HG03095 (cell line): ENCODE measurements around the gene TBXAS1.
A peak's percentile ranks its signal among the peaks of the same experiment; 100 is the strongest.
"Not testable (repeated sequence)": the region's sequence is repeated elsewhere in the genome, so short reads cannot be mapped to it uniquely, and the experiment has no call there.

Experiments used
- ATAC-seq: cut with Tn5 transposase; IDR thresholded peaks from one replicate; pipeline ENCODE4 v1.9.1; 2021; ENCODE audit warnings: moderate library complexity; ENCODE audit not compliant: unreplicated experiment

Gene TBXAS1

DNA sequence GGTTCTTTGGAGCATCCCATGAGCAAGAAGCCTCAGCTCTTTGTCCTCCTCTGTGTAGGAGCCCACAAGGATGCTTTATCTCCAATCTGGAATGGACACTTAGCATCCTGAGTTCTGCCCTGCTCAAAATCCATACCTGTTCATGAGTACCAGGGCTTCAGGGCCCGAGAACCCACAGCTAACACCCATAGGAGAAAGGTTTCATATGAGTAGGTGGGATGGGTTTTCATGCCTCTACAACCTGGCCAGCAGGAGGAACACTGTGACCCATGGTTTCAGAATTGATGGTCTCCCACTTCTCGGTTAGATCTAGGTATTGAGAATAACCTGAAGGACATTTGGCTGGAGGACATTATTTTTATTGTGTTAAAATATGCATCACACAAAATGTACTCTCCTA lies 57.8 kb downstream of the TBXAS1 start:
- ATAC-seq: no peak

DNA sequence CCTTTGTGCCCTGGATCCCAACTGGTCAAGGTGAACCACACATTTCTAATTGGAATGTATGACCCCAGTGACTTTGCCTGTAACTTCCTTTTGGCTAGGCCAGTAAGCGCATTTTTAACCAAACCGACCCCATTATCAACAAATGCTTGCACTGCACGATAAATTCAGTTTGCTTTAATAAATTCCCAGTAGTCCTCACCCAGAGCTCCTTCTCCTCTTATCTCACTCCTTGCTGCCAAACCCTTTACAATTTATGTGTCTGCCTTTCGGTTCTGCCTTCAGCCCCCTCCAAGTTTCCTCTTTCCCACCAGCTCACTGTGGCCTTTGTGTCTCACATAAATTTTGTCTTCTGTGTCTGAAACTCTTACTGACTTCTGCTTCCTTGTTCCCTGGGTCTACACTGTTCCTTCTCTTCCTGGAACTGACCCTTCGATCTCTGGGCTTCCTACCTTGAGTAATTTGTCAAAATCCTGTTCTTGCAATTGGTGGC lies 59.0 kb downstream of the TBXAS1 start:
- ATAC-seq: no peak

DNA sequence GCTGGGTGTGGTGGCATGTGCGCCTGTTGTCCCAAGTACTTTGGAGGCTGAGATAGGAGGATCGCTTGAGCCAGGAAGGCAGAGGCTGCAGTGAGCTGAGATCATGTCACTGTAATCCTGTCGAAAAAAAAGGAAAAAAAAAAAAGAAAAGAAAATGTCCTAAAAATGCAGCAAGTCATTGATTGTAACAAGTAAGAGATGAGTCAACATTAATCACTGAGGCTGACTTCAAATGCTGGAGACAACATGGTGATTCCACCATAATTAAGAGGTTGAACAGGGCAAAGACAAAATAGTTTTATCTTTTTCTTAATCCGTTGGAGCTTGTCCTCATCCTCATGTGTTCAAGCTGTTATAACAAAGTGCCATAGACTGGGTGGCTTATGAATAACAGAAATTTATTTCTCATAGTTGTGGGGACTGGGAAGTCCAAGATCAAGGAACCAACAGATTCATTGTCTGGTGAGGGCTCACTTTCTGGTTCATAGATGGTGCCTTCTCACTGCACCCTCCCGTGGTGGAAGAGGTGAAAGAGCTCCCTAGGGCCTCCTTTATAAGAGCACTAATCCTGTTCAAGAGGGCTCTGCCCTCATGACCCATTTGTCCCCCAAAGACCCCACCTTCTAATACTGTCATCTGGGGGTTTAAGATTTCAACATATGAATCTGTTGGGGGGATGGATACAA lies 60.3 kb downstream of the TBXAS1 start:
- ATAC-seq: no peak

DNA sequence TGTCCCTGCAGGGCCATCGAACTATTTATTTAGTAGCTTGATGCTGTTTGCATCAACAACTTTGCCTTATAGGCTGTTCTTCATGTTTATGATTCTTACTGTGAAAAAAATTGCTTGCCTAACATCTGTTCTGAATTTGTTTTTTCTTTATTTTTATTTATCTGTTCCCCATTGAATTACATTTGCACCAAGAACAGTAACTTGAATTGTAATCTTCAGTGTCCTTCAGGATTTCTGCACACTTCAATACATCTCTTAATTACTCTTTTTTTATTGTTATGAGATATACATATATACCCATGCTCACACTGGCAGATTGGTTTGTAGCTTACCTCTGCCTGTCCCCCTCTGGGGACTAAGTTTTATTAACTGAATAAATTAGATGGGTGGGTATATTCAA lies 64.4 kb downstream of the TBXAS1 start:
- no peak for ATAC-seq

DNA sequence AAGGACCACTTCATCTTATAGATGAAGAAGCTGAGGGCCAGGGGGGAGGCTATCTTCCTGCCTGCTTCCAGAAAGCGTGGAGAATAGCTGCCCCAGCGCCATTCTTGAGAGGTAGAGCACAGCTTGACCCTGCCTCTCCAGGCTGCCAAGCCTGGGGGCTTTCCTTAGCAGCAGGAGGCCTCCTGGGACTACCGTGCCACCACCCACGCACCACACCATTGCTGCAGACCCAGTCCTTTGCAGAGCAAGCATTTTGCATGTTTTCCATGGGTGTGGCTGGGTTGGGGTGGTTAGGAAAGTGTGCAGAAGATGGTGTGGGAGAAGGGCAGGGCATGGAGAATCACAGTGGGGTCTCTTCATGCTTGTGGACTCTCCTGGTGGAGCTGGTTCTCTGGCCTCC lies 64.9 kb downstream of the TBXAS1 start:
- ATAC-seq: peak; percentile 74

DNA sequence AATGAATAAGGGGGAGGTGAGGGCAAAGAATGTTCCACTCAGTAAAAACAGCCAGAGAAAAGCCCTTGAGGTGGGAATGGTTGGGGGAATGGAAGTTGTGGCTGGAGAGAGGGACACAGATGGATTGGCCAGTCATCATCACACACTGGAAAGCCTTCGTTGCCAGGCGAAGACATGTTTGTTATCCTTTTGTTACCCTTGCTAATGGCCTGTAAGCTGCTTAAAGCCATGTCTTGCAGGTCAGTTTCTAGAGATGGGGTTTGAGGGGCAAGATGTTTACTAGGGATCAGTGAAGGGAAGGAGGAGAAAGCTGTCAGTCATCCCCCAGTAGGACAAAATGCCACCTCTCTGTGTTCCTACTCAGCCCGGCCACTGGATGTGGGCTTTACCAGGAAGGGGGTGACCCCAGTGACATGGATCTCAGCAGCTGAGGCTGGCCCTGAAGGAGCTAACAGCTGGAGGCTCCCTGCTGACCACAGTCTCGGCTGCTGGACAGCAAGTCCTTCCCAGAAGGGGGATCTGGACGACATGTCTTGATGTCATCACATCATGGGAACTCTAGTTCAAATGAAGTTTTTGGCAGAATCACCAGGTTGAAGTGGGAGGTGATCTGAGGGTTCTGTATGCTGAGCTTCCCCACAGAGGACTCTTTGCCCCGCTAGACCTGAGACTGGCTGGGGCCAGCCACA lies 66.2 kb downstream of the TBXAS1 start:
- no peak for ATAC-seq

DNA sequence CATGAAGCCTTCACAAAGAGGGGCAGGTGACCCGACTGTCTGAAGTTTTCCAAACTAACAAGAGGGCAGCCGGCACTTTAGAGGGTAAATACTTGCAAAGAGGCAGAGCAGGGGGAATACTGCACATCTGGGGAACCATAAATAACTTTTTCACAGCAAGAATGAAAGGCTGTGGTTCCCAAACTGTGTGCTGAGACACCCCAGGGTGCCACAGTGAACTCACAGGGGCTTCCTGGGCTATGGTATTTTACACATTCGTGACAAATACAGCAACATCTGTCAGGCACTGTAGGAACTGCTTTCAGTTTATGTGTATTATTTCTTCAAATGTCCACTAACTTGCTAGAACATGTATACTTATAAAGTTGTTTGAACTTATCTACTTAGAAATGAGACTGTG lies 67.2 kb downstream of the TBXAS1 start:
- no peak for ATAC-seq

DNA sequence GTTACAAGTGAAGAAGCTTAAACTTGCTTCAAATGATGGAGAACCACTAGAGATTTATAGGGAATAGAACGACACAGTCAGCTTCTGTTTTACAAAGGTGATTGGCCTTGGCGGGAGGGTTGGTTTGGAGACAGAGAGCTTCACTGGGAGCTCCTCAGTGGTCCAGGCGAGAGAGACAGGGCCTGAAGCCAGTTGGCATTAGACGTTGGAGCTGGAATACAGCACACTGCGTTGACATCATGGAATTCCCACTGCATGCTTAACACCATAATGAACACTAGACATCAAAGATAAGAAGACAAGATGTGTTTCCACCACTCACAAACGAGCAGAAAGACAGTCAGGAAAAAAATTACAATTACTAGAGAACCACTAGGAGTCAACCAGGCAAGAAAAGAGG lies 67.8 kb downstream of the TBXAS1 start:
- ATAC-seq: no peak

DNA sequence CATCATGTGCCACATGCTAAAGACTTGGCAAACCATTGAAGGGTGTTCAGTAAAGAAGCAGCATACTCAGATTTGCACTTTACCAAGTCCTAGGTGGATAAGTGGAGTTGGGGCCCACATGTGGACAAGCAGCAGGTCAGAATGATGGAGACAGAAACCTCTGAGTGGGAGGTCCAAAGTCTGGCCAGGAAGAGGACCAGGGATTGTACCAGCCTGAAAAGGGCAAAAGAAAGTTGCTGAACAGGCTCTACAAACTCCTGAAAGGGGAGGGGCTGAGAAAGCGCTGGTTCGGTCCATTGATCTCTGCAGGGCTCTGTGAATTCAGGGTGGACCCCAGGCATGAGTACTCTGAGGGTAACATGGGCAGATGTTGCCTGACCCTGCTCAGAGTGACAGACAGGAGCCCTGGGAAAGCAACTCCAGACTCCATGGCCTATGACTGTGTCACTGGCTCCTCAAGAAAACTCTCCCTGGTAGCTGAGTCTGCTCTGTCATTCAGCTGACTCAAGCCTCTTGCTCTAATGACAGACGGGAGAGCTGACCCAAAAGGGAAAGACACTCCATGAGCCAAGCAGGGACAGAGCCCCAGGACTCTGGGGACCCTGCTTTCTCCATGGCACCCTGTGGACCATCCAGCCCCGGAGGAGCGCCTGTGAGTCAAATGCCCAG lies 68.5 kb downstream of the TBXAS1 start:
- no peak for ATAC-seq

DNA sequence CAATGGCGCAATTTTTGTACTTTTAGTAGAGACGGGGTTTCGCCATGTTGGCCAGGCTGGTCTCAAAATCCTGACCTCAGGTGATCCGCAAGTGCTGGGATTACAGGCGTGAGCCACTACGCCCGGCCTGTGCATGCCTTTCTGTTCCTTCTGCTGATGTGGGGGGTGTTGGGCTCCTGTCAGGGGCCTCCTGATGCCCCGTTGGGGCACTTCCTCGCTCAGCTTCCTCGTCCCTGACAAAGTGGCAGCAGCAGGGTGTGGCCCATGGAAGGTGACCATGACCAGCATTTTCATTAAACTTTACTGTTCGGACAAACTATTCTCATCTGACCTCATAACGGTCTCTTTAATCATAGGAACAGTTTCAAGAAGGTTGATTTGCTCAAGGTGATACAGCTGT lies 69.4 kb downstream of the TBXAS1 start:
- no peak for ATAC-seq

DNA sequence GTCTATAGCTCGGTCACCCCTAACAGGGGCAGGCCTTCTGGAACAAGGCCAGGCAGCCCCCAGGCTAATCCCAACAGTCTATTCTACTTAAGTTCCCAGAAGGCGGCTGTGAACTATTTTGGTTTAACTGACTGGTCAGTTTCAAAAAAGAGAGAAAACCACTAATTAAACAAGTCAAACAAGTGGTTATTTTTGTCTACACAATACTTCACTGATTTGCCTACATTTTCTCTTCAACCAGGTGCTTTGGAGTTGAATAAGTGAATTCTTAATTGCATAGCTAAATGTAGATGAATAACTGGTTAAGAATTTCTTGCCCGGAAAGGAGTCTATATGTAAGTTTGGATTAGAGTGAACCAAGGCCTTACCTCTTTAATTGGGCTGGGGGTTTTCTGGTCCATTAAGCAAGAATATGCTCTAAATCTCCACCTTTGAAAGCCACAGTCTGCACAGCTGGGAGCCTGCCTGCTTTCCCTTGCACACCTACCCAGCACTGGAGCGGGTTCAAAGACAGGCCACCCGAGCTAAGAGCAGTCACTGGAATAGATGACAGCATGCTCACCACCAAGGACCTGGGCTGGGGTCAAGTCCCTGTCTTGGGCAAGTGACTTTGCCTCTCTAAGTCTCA lies 70.4 kb downstream of the TBXAS1 start:
- no peak for ATAC-seq

DNA sequence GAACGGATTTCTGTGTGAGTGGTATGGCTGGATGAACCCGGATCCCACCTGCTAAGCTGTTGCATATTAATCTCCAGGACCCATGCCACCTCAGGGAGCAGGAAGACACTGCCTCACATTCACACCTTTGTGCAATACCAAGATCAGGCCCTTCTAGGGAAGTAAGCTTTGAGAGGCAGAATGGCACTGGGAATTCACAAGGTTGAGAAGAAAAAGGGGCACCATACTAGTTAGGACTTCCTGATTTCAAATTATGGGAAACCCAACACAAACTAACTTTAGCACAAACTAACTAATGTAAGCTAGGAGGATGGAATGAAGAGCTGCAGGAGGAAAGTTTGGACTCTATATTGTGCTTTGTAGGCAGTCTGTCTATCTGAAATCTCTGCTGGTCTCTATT lies 71.3 kb downstream of the TBXAS1 start:
- no peak for ATAC-seq

DNA sequence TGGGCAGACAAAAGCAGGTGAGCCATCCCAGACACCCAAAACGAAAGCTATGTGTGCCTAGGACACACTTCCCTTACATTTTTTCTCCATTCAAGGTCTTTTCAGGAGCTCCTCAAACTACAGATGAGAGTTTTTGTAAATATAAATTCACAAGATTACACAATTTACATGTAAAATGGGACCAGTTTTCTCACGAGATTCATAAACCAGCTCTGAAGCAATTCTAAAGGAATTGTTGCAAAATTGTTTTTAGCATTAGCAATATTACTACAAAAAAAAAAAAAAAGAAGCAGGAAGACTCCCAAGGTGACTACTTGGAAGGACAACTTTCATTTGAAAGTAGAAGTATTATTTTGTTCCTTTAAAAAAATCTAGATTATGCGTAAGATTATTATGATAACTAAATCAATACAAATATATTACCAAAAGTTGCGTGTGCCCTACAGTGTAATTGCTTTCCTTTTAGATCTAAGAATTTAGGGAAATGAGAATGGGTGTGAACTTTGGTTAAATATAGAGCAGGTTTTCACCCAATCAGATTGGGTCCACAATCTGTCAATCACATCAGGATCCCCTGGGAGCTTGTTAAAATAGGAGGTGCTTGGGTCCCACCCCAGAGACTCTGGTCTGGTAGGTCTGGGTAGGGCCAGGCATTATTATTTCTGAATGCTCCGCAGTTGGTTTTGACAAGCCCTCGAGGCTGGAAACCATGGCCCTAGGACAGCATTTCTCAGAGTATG lies 72.2 kb downstream of the TBXAS1 start:
- no peak for ATAC-seq

DNA sequence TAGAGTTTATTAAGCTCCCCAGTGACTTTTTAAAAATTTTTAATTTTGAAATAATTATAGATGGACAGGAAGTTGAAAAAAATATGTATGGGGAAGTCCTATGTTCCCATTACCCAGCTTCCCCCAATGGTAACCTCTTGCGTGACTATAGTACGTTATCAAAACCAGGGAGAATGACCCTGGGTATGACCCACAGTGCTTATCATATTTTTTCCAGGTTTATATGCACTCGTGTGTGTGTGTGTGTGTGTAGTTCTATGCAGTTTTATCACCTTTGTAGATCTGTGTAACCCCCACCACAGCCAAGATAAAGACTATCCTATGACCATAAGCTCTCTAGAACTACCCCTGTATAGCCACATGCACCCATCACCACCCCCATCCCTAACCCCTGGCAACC lies 72.8 kb downstream of the TBXAS1 start:
- no peak for ATAC-seq

DNA sequence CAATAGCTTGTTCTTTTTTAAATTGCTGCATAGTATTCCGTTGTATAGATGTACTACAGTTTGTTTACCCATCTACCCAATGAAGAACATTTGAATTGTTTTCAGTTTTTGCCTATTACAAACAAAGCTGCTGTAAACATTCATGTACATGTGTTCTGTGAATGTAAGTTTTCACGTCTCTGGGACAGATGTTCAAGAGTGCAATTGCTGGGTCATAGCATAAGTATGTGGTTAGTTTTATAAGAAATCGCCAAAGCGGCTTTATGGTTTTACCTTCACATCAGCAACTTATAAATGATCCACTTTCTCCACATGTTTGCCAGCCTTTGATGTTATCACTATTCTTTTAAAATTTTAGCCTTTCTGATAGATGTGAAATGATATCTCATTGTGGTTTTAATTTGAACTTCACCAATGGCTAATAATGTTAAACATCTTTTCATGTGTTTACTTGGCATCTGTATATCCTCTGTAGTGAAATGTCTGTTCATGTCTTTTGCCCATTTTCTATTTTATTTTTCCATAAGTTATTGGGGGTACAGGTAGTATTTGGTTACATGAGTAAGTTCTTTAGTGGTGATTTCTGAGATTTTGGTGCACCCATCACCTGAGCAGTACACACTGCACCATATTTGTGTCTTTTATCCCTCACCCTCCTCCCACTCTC lies 73.5 kb downstream of the TBXAS1 start:
- ATAC-seq: no peak

DNA sequence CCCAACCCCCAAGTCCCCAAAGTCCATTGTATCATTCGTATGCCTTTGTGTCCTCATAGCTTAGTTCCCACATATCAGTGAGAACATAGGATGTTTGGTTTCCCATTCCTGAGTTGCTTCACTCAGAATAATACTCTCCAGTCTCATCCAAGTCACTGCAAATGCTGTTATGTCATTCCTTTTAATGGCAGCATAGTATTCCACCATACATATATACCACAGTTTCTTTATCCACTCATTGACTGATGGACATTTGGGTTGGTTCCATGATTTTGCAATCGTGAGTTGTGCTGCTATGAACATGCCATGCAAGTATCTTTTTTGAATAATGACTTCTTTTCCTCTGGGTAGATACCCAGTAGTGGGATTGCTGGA lies 74.0 kb downstream of the TBXAS1 start:
- ATAC-seq: not testable (repeated sequence)

DNA sequence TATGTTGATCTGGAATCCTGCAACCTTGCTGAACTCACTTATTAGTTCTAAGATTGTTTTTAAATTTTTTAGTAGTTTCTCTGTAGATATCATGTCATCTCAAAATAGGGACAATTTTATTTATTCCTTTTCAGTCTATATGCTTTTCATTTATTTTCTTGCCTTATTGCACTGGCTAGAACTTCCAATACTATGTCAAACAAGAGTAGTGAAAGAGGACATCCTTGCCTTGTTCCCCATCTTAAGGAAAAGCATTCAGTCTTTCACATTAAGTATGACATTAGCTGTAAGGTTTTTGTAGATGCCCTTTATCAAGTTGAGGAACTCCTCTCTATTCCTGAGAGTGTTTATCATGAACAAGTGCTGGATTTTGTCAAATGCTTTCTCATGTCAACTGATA lies 77.8 kb downstream of the TBXAS1 start:
- ATAC-seq: no peak

DNA sequence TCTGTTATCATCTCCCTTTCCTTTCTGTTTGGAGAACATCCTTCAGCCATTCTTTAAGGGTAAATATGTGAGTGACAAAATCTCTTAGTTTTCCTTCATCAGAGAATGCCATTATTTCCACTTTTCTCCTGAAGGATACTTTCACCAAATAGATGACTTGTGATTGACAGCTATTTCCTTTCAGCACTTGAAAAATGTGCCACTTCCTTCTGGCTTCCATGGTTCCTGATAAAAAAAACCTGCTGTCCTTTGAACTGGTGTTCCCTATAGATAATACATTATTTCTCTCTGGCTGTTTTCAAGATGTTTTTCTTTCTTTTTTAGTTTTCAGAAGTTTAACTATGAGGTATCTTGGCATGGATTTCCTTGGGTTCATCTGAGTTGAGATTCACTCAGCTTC lies 79.7 kb downstream of the TBXAS1 start:
- no peak for ATAC-seq

DNA sequence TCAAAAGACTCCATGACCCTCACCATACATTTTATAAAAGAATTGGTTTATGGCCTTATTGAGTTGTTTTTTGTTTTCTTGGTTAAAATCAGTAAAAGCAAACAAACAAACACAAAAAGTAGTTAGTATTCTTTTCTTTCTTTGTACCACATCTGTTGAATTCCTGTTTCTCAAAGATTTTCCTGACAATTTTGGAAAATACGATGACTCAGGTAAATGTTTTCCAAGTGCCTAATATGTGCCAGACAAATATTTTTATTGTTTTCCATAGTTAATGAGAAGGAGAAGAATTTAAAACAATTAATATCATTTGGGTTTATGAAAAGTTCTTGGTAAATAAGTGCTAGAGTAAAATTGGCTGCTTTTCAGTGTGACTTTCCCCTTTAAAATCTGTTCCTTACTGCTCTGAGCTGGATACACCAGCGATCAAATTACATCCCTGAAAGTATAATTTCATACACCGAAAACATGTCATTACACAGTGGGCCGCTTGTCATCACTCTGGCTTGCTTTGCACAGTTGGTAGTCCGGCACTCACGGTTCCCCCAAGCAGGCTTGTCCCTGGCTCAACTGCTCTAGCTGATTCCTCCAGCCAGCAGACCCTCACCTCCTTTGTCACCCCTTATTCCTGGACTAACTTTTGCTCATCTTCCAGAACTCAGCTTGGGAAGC lies 80.5 kb downstream of the TBXAS1 start:
- no peak for ATAC-seq
